HG03442 (cell line): ENCODE data around the gene PLA2G2C.

ENCODE experiments used
- ATAC-seq: cut with Tn5 transposase; IDR thresholded peaks from one replicate; pipeline ENCODE4 v1.9.1; 2021; ENCODE audit warnings: mild to moderate bottlenecking, moderate library complexity; ENCODE audit not compliant: unreplicated experiment

PLA2G2C gene

GRCh38 chr1:20184997-20185833 is 1.1 kb downstream of the PLA2G2C start:
- no peak for ATAC-seq

DNA sequence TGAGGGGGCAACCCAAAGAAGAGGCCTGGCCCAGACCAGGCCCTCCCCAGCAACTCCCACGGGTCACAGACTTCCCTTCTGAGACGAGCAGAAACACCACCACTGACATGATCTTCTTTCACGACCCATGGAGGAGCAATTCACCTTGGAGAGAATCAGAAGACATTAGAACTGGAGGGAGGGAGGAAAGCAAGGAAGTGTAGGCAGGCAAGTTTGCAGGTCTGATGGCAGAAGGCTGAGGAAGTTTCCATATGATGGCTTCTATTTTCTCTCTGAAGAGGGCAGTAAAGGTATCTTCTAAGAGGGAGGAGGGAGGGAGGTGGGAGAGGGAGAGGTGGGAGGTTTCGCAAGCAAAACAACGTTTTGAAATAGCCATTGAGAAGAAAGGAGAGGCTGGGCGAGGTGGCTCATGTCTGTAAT is 1.8 kb downstream of the PLA2G2C start:
- no peak for ATAC-seq

GRCh38 chr1:20183616-20184271 is 2.6 kb downstream of the PLA2G2C start:
- no peak for ATAC-seq

DNA sequence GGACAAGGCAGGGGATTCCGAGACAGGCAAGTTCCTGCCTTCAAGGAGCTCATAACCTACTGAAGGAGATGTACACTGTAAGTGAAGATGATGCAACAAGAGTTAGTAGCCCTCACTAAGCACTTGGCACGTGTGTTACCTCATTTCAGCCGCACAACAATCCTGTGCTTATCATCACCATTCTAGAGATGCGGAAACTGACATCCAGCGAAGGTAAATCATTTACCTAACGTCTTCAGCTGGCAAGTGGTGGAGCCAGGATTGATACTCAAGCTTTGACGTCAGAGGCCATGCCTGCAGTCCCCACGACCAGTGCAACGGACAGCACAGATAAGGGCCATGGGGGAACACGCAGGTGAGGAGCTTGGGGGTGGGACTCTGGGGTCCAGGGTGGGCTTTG is 3.3 kb downstream of the PLA2G2C start:
- no peak for ATAC-seq

- no peak for ATAC-seq
Observed at GRCh38 chr1:20182415-20182814, 3.9 kb downstream of the PLA2G2C start.

DNA sequence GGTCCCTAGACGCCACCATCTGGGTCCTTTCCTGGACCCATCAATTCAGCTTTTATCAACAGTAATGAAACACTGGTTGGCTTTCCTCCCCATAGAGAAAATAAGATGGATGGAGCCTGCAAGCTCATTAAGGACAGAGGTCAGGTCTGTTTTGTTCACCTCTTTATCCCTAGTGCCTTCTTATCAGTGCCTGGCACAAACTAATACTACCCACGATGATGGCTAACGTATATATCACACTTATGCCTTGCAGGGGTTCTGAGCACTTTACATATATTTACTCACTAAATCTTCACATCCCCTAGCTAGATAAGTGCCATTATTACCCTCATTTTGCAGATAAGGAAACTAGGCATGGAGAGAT is 5.5 kb downstream of the PLA2G2C start:
- no peak for ATAC-seq

DNA sequence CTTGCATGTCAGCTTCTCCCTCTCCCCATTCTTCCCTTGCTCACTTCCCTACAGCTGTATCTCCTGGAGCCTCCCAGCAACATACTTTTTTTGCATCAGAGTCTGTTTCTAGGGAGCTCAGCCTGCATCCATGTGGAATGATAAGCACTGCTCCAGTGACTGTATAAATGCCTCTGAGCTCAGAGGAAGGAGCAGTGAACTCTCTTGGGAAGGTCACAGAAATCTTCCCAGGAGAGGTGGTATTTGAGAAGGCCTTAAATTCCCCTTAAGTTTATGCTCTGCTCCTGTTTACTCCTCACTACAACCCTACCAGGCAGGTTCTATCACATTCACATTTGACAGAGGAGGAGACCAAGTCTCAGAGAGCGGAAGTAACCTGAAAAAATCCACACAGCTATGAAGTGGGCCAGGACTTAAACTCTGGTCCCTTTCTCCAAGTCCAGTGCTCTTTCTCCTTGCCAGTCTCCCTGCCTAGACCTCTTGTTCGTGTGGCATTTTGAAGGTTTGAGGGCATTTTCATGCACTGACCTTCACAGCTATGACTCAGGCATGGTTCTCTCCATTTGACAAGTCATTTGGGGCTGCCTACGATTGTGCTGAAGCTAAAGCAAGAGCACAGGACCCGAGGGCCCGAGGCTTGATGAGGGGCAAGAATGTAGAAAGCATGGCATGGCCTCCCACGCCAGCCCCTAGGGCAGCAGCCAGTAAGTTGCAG is 6.0 kb downstream of the PLA2G2C start:
- ATAC-seq = no peak

DNA sequence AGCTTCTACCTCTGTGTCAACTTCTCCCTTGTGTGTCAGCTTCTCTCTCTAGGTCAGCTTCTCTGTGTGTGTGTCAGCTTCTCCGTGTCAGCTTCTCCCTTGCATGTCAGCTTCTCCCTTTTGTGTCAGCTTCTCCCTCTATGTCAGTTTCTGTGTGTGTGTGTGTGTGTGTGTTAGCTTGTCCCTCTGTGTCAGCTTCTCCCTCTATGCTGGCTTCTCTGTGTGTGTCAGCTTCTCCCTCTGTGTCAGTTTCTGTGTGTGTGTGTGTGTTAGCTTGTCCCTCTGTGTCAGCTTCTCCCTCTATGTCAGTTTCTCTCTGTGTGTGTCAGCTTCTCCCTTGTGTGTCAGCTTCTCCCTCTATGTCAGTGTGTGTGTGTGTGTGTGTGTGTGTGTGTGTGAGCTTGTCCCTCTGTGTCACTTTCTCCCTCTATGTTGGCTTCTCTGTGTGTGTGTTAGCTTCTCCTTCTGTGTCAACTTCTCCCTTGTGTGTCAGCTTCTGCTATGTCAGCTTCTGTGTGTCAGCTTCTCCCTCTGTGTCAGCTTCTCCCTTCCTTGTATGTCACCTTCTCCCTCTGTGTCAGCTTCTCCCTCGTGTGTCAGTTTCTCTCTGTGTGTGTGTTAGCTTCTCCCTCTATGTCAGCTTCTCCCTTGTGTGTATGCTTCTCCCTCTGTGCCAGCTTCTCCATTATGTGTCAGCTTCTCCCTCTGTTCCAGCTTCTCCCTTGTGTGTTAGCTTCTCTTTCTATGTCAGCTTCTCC is 6.8 kb downstream of the PLA2G2C start:
- ATAC-seq = no peak

DNA sequence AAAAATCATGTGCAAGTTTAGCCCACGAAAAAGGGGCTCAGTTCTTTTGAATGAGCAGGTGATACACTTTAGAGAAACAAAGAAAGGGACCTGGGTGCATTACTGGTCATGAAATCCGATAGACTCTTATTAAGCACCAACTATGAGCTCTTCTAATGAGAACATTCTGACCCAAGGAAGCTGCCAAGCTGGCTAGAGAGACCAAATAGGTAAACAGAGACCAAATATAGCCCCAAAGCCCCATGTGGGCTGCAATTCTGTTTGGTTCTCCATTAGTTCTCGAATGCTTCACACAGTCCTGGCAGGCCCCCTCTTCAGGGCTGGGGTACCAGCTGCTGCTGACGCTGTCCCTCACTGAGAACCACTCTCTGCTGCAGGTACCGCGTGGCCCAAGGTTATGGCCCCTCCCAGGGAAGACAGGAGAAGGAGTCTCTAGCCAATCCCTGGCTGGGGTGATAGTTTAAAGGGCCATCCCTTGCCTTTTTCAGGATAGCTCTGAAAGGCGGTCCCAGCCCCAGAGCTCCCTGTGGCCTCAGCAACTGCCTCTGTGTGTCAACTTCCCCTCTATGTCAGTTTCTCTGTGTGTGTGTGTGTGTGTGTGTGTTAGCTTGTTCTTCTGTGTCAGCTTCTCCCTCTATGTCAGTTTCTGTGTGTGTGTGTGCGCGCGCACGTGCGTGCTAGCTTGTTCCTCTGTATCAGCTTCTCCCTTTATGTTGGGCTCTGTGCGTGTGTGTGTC is 7.5 kb downstream of the PLA2G2C start:
- ATAC-seq = no peak

DNA sequence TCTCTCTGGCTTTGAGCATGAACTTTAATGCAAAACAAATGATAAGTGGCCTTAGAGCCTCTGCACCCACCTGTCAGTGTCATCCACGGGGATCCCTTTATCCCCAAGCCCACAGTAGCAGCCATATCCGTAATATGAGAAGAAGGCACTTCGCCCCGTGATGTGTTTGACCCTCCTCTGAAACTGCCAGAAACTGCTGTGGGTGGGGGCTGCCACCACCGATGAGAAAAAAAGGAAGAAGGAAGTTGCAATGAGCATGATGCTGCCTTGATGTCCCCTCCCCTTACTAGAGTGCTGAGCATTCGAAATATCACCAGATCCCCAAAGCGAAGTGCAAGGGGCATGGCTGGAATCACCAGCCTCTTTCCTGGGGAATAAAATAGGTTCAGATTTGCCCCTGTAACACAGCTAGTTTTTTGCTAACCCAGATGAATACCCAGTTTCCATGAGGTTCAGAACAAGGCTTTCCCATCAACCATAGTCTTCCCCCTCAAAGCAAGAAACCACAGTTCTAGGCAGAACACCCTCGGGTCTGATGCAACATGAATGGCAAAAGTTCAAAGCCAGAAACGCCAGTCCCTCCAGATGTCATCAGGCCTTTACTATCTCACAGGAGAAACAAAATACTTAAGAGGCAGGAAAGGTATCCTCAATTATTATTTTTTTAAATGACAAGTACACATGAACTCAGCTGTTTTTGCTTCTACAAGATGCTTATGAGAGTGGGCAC is 11.2 kb downstream of the PLA2G2C start:
- ATAC-seq = no peak

GRCh38 chr1:20172033-20172590 is 14.2 kb downstream of the PLA2G2C start:
- ATAC-seq = no peak

- ATAC-seq = no peak
Observed at GRCh38 chr1:20169932-20170331, 16.4 kb downstream of the PLA2G2C start.

- no peak for ATAC-seq
Observed at GRCh38 chr1:20168564-20169491, 17.5 kb downstream of the PLA2G2C start.

GRCh38 chr1:20167126-20167525 is 19.2 kb downstream of the PLA2G2C start:
- no peak for ATAC-seq

DNA sequence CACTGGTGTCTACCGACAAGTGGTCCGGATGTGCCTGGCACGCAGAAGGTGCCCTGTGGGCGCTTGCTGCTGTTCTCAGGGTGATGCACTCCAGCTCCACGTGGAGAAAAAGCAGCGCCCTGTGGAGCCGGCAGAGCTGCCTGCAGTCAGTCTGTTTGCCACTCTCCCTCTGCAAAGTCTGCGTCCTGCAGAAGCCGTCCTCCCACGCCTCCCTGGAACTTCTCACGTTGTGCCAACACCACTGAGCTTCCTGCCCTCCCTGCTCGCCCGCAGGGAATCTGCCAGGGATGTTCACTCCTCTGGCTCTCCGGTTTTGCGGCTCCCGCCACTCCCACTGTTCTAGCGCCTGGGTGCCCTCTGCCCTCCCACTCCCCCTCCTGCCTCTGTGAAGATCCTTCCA is 20.3 kb downstream of the PLA2G2C start:
- ATAC-seq = no peak

DNA sequence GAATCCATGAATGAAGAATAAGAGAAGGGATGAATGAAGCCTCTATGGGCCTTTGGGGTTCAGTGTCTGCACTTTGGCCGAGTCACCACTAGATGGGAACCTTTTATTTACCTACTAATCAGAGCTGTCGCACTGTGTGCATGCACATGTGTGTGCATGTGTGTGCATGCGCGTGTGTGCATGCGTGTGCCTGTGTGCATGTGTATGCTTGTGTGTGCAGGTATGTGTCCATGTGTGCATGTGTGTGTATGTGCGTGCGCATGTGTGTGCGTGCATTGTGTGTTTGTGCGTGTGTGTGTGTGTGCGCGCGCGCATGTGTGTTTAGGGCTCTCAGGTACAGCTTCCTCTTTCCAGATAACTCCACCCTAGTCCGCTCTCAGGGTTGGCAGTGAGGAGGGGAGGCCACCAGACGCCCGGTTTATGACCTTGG is 20.8 kb downstream of the PLA2G2C start:
- ATAC-seq = no peak

DNA sequence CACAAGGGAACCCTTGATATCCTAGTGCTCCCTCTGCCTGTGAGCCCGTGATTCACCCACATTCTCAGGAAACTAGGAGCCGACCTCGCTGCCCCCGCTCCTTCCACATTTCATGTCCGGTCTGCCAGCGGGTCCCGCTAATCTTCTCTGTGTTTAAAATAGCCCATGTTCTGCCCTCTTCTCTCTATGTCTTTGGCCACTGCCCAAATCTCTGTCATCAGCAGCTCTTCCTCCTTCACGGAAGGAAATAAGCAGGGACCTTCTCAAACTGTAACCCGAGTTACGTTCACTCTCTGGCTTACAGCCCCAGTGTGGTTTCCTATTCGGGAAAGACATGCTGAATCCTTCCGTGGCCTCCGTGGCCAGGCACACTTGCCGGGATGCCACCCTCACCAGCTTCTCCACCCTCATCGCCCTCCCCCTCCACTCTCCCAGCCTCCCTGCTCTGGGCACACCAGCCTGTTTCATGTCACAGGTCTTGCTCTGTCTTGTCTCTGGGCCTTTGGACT is 21.6 kb downstream of the PLA2G2C start:
- ATAC-seq = no peak

GRCh38 chr1:20160034-20160433 is 26.3 kb downstream of the PLA2G2C start:
- no peak for ATAC-seq
